Endothelial cell (in vitro differentiated cells): ENCODE results near the gene MUC13. TPM values are rescaled to one million over a fixed set of nuclear protein-coding genes. Genes with fewer than 3 reads are reported as not detected.

ENCODE experiments used
- DNase-seq: peaks from one replicate; pipeline ENCODE4 v3.0.0; 2021; ENCODE audit warnings: low spot score
- H3K27ac Mint-ChIP-seq: one replicate; pipeline ENCODE4 v1.8.0; 2021; ENCODE audit warnings: mixed read lengths, inconsistent platforms; ENCODE audit not compliant: unreplicated experiment
- H3K27me3 Mint-ChIP-seq: one replicate; pipeline ENCODE4 v1.8.0; 2021; ENCODE audit warnings: mild to moderate bottlenecking, moderate library complexity, mixed read lengths, inconsistent platforms; ENCODE audit not compliant: unreplicated experiment
- H3K36me3 Mint-ChIP-seq: one replicate; pipeline ENCODE4 v1.8.0; 2021; ENCODE audit warnings: mild to moderate bottlenecking, low read depth, mixed read lengths, inconsistent platforms; ENCODE audit not compliant: unreplicated experiment
- H3K4me1 Mint-ChIP-seq: one replicate; pipeline ENCODE4 v1.8.0; 2021; ENCODE audit warnings: mild to moderate bottlenecking, mixed read lengths, inconsistent platforms; ENCODE audit not compliant: unreplicated experiment
- H3K4me3 Mint-ChIP-seq: one replicate; pipeline ENCODE4 v1.8.0; 2021; ENCODE audit warnings: mild to moderate bottlenecking, mixed read lengths, inconsistent platforms; ENCODE audit not compliant: unreplicated experiment
- H3K9me3 Mint-ChIP-seq: one replicate; pipeline ENCODE4 v1.8.0; 2021; ENCODE audit warnings: mixed read lengths, inconsistent platforms; ENCODE audit not compliant: unreplicated experiment
- CTCF ChIP-seq: fragments of 200-600 bp; sonication (generic); IDR thresholded peaks from one replicate; pipeline ENCODE4 v1.5.0; 2021; ENCODE audit warnings: antibody characterized with exemption; ENCODE audit not compliant: unreplicated experiment
- total RNA-seq: library from RNA; stranded (reverse); fragmentation: NEBNext Ultra II Directional; extraction: Animal tissue kit (Norgen Biotek cat#: 25700); gene quantifications from one replicate; pipeline ENCODE4 v1.2.1, GENCODE V29; 2021; ENCODE audit not compliant: unreplicated experiment

MUC13 gene
- total RNA-seq, 1 donor from 2014 or later, result not detected

GRCh38 chr3:124893526-124893925, 41.0 kb downstream of the MUC13 start:
- no peak for DNase-seq
- H3K4me3 Mint-ChIP-seq, result no peak overlapping the region
- no peak overlapping the region for H3K27ac Mint-ChIP-seq
- H3K9me3 Mint-ChIP-seq, result no peaks in the 10 kb centered on the region
- no peak for TF ChIP-seq CTCF
- no peaks in the 10 kb centered on the region for H3K27me3 Mint-ChIP-seq
- no peaks in the 10 kb centered on the region for H3K36me3 Mint-ChIP-seq
- H3K4me1 Mint-ChIP-seq, result no peaks in the 10 kb centered on the region

- H3K4me3 Mint-ChIP-seq, result no peak overlapping the region
- no peaks in the 10 kb centered on the region for H3K9me3 Mint-ChIP-seq
- H3K27ac Mint-ChIP-seq, result no peak overlapping the region
- no peak for DNase-seq
- peaks cover 6% of the 10 kb centered on the region for H3K4me1 Mint-ChIP-seq
- H3K36me3 Mint-ChIP-seq, result no peaks in the 10 kb centered on the region
- TF ChIP-seq CTCF, result no peak
- H3K27me3 Mint-ChIP-seq, result peaks cover 3% of the 10 kb centered on the region
Observed at GRCh38 chr3:124890573-124891190, 43.9 kb downstream of the MUC13 start.

- TF ChIP-seq CTCF, result no peak
- H3K4me3 Mint-ChIP-seq, result peak overlapping the region; percentile 81
- H3K9me3 Mint-ChIP-seq, result no peaks in the 10 kb centered on the region
- DNase-seq, result no peak
- no peaks in the 10 kb centered on the region for H3K36me3 Mint-ChIP-seq
- H3K4me1 Mint-ChIP-seq, result peaks cover 18% of the 10 kb centered on the region
- no peak overlapping the region for H3K27ac Mint-ChIP-seq
- peaks cover 3% of the 10 kb centered on the region for H3K27me3 Mint-ChIP-seq
Observed at GRCh38 chr3:124888482-124889441, 45.8 kb downstream of the MUC13 start.

GRCh38 chr3:124887932-124888298, 46.6 kb downstream of the MUC13 start:
- H3K4me1 Mint-ChIP-seq, result peaks cover 25% of the 10 kb centered on the region
- H3K27ac Mint-ChIP-seq, result peak overlapping the region; percentile 74

More at GRCh38 chr3:124887932-124888298, 46.6 kb downstream of the MUC13 start:
- TF ChIP-seq CTCF, result no peak
- Mint-ChIP-seq H3K36me3 (no peaks in the 10 kb centered on the region), H3K9me3 (no peaks in the 10 kb centered on the region), H3K4me3 (peak overlapping the region; percentile 81), H3K27me3 (peaks cover 3% of the 10 kb centered on the region)
- no peak for DNase-seq
